GM21825 (cell line): ENCODE measurements around the gene PRKG1.

Experiments used
- ATAC-seq: cut with Tn5 transposase; IDR thresholded peaks from one replicate; pipeline ENCODE4 v1.9.1; 2021; ENCODE audit warnings: mild to moderate bottlenecking, moderate library complexity; ENCODE audit not compliant: unreplicated experiment

Gene PRKG1

DNA sequence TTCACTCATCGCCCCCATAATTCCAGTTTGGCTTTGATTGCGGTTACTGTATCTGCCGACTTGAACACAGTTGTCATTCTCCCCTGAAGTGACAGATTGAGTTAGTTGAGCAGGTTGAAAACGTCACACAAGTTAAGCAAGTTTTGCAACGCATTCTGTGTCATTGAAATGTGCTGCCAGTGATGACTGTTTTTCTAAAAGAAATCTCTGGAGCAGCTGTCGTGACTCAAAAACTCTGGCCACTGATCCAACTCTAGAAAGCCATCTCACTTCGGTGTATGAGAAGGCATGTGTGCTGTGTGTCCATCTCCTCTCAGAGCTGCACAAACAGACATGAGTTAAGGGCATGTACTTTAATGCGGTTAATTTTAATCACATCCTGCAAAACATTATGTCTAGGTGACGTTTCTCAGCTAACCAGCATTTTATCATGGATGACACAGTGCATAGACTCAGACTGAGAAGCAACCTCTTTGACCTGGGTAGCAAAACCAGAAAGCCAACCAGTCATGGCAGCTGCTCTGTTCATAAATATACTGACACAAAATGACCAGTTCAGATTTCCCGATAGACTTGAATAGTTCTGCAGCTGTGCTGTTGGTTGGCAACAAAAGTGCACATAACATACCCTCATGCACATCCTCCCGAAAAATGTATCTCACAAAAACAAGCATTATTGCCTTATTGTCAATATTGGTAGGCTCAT, 555.8 kb downstream of the PRKG1 start:
- no peak for ATAC-seq

DNA sequence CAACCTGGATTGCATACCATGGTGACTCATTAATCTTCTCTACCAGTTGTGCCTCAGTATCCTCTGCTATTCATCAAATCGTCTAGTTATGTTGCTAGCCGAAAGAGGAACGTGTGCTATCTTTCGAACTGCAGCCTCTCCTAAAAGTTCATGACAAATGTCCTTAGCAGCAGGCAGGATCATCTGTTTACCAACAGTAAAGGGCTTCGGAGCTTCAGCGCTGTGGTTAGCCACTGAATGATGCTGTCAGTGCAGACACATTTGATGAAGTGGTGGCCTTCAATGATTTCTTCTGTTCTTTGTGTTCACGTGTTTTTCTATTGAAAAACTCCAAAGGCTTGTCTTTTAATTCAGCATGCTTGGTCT, 556.3 kb downstream of the PRKG1 start:
- ATAC-seq: no peak

DNA sequence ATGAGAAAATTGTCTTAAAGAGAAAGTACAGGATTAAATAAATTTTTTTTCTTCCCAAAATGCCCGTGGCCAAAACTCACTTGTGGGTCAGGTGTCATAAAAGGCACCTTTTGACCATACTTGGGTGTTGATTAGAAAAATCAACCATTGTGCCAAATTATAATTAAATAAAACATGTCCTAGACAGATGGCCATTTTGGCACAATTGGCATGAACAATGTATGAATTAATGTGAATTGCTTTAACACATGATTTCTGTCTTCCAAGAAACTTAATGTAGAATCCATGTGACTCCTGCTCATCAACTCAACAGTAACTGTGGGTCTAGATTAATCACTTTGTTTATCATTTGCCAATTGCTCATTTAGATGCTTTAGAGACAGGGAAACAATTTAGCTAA, 561.1 kb downstream of the PRKG1 start:
- no peak for ATAC-seq

- ATAC-seq: no peak
Measured at GRCh38 chr10:51638211-51638610, 563.9 kb downstream of the PRKG1 start.

- ATAC-seq: no peak
Measured at GRCh38 chr10:51638737-51639136, 564.5 kb downstream of the PRKG1 start.

DNA sequence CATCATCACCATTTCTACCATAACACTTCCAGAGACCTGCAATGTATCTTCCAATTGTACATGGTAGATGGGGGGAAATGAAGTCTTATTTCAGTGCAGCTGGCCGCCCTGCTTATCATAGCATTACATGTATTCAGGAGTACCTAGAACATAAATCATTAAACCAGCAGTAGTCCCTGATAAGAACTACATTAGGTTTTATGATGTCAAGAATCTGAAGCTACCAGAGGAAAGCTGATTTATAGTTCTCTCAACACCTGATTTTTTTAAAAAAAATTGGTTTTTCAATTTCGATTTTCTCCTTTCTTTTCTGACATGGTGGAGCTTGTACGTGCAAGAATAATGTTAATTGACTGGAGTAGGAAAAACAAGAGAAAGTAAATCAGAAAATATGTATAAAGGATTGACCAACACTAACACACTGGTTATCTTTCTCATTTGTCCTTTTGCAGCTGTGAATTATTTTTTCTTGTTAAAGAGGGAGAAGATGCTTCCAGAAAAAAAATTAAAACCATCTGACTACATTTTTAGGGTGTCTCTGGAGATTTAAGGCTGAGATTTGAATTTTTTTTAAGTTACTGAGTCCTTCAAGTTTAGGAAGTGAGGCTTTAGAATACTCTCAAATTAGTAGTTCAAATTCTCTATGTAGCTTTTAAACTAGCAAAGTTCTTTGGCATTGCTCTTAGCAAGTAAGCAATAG, 566.0 kb downstream of the PRKG1 start:
- ATAC-seq: no peak

DNA sequence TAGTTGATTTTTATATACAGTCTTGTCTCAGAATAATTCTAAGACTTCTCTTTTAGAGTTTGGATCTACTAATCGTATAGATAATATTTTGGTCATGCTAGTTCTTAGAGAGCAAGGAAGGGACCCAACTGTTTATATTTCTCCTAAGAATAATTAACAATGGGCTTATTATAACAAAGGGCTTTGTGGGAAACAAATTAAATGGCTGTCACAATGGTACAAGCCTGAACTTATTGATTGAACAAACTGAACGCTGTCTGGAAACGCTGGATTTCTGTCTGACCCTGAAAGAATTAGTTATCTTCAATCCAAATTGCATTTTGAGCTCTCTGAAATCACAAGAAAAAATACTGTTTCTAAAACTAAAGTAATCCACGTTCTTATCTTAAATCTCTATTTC, 568.3 kb downstream of the PRKG1 start:
- no peak for ATAC-seq

DNA sequence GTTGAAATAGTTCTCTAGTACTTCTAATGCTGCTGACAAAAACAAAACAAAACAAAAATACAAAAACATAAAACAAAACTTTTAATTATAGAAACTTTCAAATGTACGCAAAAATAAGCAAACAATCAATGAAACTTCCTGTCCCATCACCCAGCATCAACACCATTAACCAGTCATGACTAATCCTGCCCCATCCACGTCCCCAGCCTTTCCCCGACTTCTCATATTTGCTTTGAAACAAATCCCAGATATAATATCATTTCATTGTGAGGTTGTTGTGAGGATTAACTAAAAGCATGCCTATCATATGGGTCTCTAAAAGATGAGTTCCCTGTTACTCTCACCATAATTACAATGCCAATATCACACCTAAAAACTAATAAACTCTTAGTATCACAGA, 569.4 kb downstream of the PRKG1 start:
- ATAC-seq: no peak

DNA sequence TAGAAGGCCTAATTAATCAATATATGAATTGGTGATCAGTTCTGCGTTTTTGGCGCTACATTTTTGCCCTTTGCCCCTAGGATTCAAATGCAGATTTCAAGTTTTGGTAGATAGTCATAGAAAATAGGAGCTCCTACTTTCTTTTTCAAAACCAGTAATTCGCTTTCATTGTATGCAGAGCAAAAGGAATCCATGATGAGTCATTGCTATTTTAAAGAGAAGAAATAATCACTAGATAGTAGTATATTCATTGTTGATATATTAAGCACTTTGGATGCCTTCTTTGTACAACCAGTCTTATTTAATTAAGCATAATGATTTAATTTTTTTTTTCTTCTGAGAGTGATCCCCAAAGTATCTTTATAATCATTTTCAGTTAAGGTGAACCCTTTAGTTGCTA, 574.8 kb downstream of the PRKG1 start:
- ATAC-seq: no peak

- no peak for ATAC-seq
Measured at GRCh38 chr10:51651063-51651462, 576.8 kb downstream of the PRKG1 start.

GRCh38 chr10:51653025-51653424, 578.7 kb downstream of the PRKG1 start:
- no peak for ATAC-seq

DNA sequence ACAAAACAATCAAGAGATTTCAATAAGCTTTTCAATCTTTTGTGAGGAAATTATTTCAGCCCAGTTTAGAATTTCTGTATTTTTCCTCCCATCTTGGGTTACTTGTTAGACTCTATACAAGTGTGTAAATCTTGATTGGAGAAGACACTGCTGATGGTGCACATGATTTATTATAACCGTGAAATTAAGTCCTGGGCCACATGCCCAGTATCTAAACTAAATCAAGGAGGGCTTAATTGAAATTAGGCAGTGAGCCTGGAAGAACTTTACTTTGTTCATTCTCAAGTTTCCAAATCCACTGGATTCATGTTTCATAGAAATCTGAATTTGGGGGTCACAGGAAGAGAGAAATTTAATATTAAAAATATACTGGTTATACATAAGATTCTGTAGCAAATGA, 580.6 kb downstream of the PRKG1 start:
- ATAC-seq: no peak

DNA sequence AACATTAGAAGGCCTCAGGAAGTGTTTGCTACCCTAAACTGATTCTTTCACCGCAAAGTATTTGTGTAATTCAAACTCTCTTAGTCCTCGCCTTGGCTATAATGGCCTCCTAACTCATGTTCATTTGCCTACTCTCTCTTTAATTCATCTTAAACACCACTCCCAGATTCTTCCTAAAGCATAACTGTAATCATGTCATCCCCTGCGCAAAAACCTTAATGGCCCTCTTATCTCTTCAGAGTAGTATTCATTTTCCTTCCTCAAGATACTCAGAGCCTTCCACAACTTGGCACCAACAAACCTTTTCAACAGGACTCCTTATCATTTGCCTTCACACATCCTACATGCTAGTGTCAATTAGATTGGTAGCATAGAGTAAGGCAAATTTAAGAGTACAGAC, 582.2 kb downstream of the PRKG1 start:
- no peak for ATAC-seq

DNA sequence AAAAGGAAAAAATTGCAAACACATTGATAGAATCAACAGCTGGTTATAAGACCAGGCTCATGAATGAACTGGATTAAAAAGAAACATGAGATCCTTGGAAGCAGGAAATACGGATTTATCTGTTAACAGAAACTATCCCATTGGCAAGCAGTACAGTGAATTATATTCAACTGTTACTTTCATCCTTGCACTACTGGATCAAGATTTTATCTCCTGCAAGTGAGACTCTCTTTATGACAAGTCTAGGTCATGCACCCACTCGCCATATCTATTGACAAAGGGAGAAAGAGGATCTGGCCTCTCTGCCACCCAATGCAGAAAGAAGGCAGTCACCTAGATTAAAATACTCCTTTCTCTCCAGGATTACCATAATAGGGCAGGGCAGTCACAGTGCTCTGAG, 583.7 kb downstream of the PRKG1 start:
- ATAC-seq: no peak

DNA sequence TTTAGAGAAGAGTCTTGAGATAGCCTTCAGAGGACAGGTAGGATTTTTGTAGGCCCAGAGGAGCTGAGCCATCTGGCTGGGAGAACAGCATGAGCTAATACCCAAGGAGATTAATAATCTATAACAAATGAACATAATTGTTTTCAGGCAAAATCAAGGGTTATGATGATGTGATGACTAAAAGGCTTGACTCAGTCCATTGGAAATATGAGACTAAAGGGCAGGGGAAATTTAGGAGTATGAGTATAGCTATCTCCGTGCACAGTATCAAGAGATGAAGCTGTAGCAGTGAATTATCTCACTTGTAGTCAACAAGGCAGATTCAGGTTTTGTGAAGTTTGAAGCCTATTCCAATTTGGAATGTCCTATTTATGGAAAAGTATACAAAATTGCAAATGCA, 585.1 kb downstream of the PRKG1 start:
- no peak for ATAC-seq

GRCh38 chr10:51663086-51663485, 588.8 kb downstream of the PRKG1 start:
- ATAC-seq: no peak

DNA sequence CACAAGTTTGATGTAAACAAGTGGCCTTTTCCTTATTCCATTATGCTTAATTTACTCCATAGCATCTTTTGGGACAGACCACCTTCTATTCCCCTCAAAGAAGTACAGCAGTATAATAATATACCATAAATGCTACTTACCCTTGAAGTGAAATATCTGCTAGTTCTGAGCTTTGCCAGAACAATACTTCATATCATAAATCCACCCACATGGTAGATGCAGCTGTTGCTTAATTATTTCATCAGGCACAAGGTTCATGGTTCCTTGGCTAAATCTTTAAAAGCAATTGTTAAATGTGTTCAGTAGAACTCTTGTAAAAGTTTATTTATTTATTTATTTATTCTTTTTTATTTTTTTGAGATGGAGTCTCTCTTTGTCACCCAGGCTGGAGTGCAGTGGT, 592.2 kb downstream of the PRKG1 start:
- ATAC-seq: no peak

- no peak for ATAC-seq
Measured at GRCh38 chr10:51667678-51668335, 593.5 kb downstream of the PRKG1 start.

DNA sequence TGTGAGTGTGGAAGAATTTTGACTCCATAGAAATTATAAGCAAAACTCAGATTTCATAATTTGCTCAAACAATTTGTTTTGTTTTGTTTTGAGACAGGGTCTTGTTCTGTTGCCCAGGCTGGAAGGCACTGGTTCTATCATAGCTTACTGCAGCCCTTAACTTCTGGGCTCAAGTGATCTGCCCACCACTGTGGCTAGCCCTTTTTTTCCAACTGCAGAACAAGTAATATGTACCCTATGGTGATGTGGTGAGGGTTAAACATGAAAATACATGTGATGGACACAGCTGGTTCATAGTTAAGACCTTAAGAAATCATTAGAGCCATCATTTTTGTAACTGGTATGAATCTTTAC, 594.0 kb downstream of the PRKG1 start:
- no peak for ATAC-seq

DNA sequence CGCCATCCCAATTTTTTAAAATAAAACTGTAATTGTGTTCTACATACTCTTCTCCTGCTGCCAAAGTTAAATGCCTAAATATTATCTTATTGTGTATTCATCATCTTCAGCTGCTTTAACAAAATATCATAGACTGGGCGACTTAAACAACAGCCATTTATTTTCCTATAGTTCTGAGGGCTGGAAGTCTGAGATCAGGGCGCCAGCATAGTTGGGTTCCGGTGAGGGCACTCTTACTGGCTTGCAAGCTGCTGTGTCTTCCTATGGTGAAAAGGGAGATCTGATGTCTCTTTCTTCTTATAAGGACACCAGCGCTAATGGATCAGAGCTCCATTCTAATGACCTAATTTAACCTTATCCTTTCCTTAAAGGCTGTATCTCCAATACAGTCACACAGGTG, 594.8 kb downstream of the PRKG1 start:
- no peak for ATAC-seq

DNA sequence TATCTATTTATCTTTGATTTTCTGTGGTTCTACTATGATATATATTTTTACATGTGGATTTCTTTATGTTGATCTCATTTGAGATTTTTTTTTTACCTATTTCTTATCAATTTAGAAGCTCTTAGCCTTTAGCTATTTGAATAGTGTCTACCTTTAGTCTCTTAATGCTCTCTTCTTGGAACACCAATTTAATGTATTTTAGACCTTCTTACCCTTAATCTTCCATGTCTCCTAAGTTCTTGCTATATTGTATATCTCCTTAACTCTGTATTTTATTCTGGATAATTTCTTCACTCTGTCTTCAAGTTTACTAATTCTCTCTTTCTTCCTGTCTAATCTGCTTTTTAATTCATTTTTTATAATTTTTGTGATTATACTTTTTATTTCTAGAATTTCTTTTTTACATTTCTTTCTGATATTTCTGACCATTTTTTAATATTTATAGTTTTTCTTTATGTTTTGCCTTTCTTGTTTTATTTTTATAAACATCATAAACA, 597.8 kb downstream of the PRKG1 start:
- no peak for ATAC-seq

GRCh38 chr10:51675088-51675487, 600.8 kb downstream of the PRKG1 start:
- no peak for ATAC-seq
